Endothelial cell (in vitro differentiated cells): Measurements from ENCODE around the gene CCNG2. TPM values are rescaled to one million over a fixed set of nuclear protein-coding genes. Genes with fewer than 3 reads are reported as not detected.

Experiments
- DNase-seq: peaks from one replicate; pipeline ENCODE4 v3.0.0; 2021; ENCODE audit warnings: low spot score
- H3K27ac Mint-ChIP-seq: one replicate; pipeline ENCODE4 v1.8.0; 2021; ENCODE audit warnings: mixed read lengths, inconsistent platforms; ENCODE audit not compliant: unreplicated experiment
- H3K27me3 Mint-ChIP-seq: one replicate; pipeline ENCODE4 v1.8.0; 2021; ENCODE audit warnings: mild to moderate bottlenecking, moderate library complexity, mixed read lengths, inconsistent platforms; ENCODE audit not compliant: unreplicated experiment
- H3K36me3 Mint-ChIP-seq: one replicate; pipeline ENCODE4 v1.8.0; 2021; ENCODE audit warnings: mild to moderate bottlenecking, low read depth, mixed read lengths, inconsistent platforms; ENCODE audit not compliant: unreplicated experiment
- H3K4me1 Mint-ChIP-seq: one replicate; pipeline ENCODE4 v1.8.0; 2021; ENCODE audit warnings: mild to moderate bottlenecking, mixed read lengths, inconsistent platforms; ENCODE audit not compliant: unreplicated experiment
- H3K4me3 Mint-ChIP-seq: one replicate; pipeline ENCODE4 v1.8.0; 2021; ENCODE audit warnings: mild to moderate bottlenecking, mixed read lengths, inconsistent platforms; ENCODE audit not compliant: unreplicated experiment
- H3K9me3 Mint-ChIP-seq: one replicate; pipeline ENCODE4 v1.8.0; 2021; ENCODE audit warnings: mixed read lengths, inconsistent platforms; ENCODE audit not compliant: unreplicated experiment
- total RNA-seq: library from RNA; stranded (reverse); fragmentation: NEBNext Ultra II Directional; extraction: Animal tissue kit (Norgen Biotek cat#: 25700); gene quantifications from one replicate; pipeline ENCODE4 v1.2.1, GENCODE V29; 2021; ENCODE audit not compliant: unreplicated experiment
- TF ChIP-seq, protein P1 (sequence below): fragments of 200-600 bp; sonication (generic); IDR thresholded peaks from one replicate; pipeline ENCODE4 v1.5.0; 2021; ENCODE audit warnings: antibody characterized with exemption; ENCODE audit not compliant: unreplicated experiment

The CCNG2 gene
- total RNA-seq, 1 donor from 2014 or later: 67.0 TPM

DNA sequence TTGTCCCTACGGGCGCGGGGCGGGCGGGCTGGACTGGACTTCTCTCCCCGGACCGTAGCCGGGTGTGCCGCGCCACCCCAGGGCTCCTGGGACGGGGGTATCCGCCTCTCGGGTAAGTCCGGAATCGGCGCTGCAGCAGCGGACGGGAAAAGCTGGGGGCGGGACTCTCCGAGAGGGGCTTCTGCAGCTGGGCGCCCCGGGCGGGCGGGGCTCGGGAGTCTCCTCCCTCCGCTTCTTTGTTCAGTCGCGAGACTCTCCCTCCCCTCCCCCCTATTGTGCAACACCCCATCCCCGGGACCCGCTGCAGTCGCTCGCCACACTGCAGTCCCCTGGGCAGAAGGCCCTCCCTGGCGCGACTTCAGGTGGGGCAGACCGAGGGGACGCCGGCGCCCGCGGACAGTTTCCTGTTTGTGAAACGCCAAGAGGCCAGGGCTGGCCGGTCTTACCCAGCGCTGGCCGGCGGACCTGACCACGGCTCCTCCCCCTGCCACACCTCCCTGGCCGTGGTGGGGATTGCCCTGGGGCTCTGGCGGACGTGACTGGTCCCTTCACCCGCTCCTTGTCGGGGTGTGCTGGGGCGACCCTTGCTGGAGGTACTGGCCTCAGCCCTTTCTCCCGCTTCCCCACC is 966 bp downstream of the CCNG2 start:
- DNase-seq: peak; percentile 92
- Mint-ChIP-seq H3K27ac (peak overlapping the region; percentile 78), H3K9me3 (no peaks in the 10 kb centered on the region)

DNA sequence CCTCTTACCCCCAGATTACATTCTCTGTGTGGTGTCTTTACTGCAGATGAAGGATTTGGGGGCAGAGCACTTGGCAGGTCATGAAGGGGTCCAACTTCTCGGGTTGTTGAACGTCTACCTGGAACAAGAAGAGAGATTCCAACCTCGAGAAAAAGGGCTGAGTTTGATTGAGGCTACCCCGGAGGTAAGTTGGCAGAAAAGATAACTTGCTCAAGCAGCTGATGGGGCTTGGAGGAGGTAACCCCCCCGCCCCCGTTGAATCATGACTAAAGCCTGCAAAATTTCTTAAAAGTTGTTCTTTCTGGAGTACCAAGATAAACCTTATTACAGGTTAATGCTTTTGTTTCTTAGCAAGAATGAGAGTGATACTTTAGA is 1.5 kb downstream of the CCNG2 start:
- H3K27ac Mint-ChIP-seq: peak overlapping the region; percentile 78
- H3K9me3 Mint-ChIP-seq: no peaks in the 10 kb centered on the region
- peaks cover 29% of the 10 kb centered on the region for H3K36me3 Mint-ChIP-seq
- peaks cover 8% of the 10 kb centered on the region for H3K27me3 Mint-ChIP-seq
- TF ChIP-seq, protein P1, sequence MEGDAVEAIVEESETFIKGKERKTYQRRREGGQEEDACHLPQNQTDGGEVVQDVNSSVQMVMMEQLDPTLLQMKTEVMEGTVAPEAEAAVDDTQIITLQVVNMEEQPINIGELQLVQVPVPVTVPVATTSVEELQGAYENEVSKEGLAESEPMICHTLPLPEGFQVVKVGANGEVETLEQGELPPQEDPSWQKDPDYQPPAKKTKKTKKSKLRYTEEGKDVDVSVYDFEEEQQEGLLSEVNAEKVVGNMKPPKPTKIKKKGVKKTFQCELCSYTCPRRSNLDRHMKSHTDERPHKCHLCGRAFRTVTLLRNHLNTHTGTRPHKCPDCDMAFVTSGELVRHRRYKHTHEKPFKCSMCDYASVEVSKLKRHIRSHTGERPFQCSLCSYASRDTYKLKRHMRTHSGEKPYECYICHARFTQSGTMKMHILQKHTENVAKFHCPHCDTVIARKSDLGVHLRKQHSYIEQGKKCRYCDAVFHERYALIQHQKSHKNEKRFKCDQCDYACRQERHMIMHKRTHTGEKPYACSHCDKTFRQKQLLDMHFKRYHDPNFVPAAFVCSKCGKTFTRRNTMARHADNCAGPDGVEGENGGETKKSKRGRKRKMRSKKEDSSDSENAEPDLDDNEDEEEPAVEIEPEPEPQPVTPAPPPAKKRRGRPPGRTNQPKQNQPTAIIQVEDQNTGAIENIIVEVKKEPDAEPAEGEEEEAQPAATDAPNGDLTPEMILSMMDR: no peak
- peak overlapping the region; percentile 99 for H3K4me3 Mint-ChIP-seq
- DNase-seq: no peak
- H3K4me1 Mint-ChIP-seq: peaks cover 35% of the 10 kb centered on the region

More for the DNA sequence above, 966 bp downstream of the CCNG2 start:
- H3K27me3 Mint-ChIP-seq: peaks cover 8% of the 10 kb centered on the region
- peak overlapping the region; percentile 99 for H3K4me3 Mint-ChIP-seq
- H3K36me3 Mint-ChIP-seq: peaks cover 24% of the 10 kb centered on the region
- peaks cover 37% of the 10 kb centered on the region for H3K4me1 Mint-ChIP-seq
- TF ChIP-seq, protein P1: no peak

DNA sequence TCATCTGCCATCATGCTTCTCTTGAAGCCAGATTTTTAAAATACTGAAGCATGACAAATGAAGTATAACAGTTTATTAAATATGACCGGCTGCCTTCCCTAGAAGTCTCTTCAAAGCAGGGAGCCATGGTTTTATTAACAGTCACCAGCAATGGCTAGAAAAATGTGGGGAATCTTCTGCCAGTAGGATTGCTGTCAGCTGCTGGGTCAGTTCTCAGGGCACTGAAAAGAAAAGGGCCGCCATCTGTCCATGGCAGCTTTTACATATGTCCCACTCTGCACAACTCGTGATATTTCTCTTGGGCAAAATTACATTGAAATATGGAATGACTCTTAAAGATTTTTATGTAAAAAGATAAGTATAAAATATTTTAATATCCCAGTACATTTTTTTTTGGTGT is 2.8 kb downstream of the CCNG2 start:
- Mint-ChIP-seq H3K4me3 (peak overlapping the region; percentile 99), H3K9me3 (no peaks in the 10 kb centered on the region), H3K27me3 (peaks cover 8% of the 10 kb centered on the region), H3K4me1 (peaks cover 29% of the 10 kb centered on the region), H3K36me3 (peaks cover 38% of the 10 kb centered on the region), H3K27ac (no peak overlapping the region)
- no peak for DNase-seq
- TF ChIP-seq, protein P1: no peak

DNA sequence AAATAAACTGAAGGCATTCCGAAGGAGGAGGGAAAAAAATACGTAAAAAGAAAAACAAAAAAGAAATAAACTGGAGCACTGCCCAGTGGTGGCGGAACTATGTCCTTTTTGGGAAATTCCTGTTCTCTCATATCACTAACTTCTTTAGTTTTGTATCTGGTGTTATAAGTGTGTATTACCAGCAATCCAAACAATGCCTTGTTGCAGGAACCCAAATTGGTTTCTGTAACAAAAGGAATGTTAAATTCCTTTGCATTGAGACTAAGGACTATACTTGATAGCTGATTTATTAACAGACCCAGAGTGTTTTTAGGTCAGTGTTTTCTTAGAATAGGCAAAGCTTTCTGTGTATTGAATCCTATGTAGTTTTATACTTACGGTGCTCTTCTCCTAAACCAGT is 6.6 kb downstream of the CCNG2 start:
- Mint-ChIP-seq H3K36me3 (peaks cover 42% of the 10 kb centered on the region), H3K27ac (peak overlapping the region; percentile 11), H3K9me3 (no peaks in the 10 kb centered on the region), H3K4me1 (peaks cover 5% of the 10 kb centered on the region), H3K4me3 (peak overlapping the region; percentile 43), H3K27me3 (no peaks in the 10 kb centered on the region)
- DNase-seq: no peak
- TF ChIP-seq, protein P1: no peak

DNA sequence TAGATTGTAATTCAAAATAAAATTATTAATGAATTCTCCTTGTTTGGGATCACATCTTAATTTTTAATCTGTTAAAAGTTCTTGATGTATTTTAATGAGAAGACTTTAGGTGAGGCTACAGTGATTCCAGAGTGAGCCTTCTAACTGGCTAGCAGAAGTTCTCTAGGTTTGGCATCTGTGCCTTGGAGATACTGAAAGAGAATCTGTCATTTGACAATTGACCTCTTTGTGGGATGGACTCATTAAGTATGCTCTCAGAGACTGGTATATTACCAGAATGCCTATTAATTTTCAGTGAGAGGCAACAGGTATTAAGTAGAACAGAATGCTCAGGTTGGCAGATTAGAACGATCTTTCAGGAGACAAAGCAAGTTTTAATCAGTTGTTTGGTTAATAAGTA is 10.2 kb downstream of the CCNG2 start:
- Mint-ChIP-seq H3K4me1 (no peaks in the 10 kb centered on the region), H3K4me3 (no peak overlapping the region), H3K27ac (no peak overlapping the region), H3K36me3 (peaks cover 55% of the 10 kb centered on the region), H3K9me3 (no peaks in the 10 kb centered on the region), H3K27me3 (no peaks in the 10 kb centered on the region)
- TF ChIP-seq, protein P1: no peak
- DNase-seq: no peak
